GM19193 (cell line): ENCODE data around the gene BCL2L1.

ENCODE experiments used
- POLR2A ChIP-seq: IDR thresholded peaks from 4 replicates; pipeline ENCODE4 v1.6.1; 2011; ENCODE audit not compliant: insufficient read depth, insufficient read length; ENCODE audit errors: extremely low read depth

The BCL2L1 gene

GRCh38 chr20:31680286-31681127 is 42.2 kb downstream of the BCL2L1 start:
- TF ChIP-seq POLR2A = no peak

- no peak for TF ChIP-seq POLR2A
Observed at GRCh38 chr20:31679357-31680285, 43.0 kb downstream of the BCL2L1 start.

- TF ChIP-seq POLR2A = no peak
Observed at GRCh38 chr20:31678389-31679356, 44.0 kb downstream of the BCL2L1 start.

- no peak for TF ChIP-seq POLR2A
Observed at GRCh38 chr20:31677553-31678260, 45.0 kb downstream of the BCL2L1 start.

- TF ChIP-seq POLR2A = no peak
Observed at GRCh38 chr20:31676609-31676989, 46.1 kb downstream of the BCL2L1 start.

GRCh38 chr20:31675828-31676608 is 46.6 kb downstream of the BCL2L1 start:
- TF ChIP-seq POLR2A = no peak

- TF ChIP-seq POLR2A = peak; percentile 51
Observed at GRCh38 chr20:31674895-31675827, 47.5 kb downstream of the BCL2L1 start.

GRCh38 chr20:31673943-31674463 is 48.7 kb downstream of the BCL2L1 start:
- no peak for TF ChIP-seq POLR2A

- TF ChIP-seq POLR2A = no peak
Observed at GRCh38 chr20:31673435-31673834, 49.2 kb downstream of the BCL2L1 start.

- TF ChIP-seq POLR2A = no peak
Observed at GRCh38 chr20:31671324-31671723, 51.3 kb downstream of the BCL2L1 start.

GRCh38 chr20:31670371-31671228 is 52.1 kb downstream of the BCL2L1 start:
- no peak for TF ChIP-seq POLR2A
